ENCODE results near the gene KASH5. TPM values are rescaled to one million over a fixed set of nuclear protein-coding genes. Genes with fewer than 3 reads are reported as not detected.

The KASH5 gene
- total and polyA plus RNA-seq, 2 of the 4 experiments (the other 2 are of a cell fraction), result not detected

GRCh38 chr19:49357186-49357585, 30.9 kb upstream of the KASH5 start:
- H3K56ac ChIP-seq (ENCODE audit: extremely low read depth, insufficient read depth, low read length), result no peak overlapping the region
- H2AK5ac ChIP-seq (ENCODE audit: low read depth, low read length), result no peak overlapping the region
- TF ChIP-seq USF2 (IDR thresholded peaks at IDR 0.05; ENCODE audit: low read depth, low read length), result no peak
- no peak for TF ChIP-seq CHD1 (IDR thresholded peaks at IDR 0.05; ENCODE audit: low read depth, low read length)
- no peak for TF ChIP-seq BHLHE40 (IDR thresholded peaks at IDR 0.05; ENCODE audit: low read depth, low read length)
- TF ChIP-seq NFE2L2 (IDR thresholded peaks at IDR 0.05; ENCODE audit: low read depth, low read length), result no peak
- no peak for TF ChIP-seq CTCF (conservative IDR thresholded peaks at IDR 0.05; ENCODE audit: low read depth, low read length)
- no peak overlapping the region for H3K4me2 ChIP-seq (ENCODE audit: low read depth, low read length)
- H4K91ac ChIP-seq (ENCODE audit: insufficient read depth, low read depth, low read length), result no peak overlapping the region
- H3K27me3 ChIP-seq (ENCODE audit: control insufficient read depth, insufficient read depth, low read length), result no peaks in the 10 kb centered on the region
- H3K36me3 ChIP-seq (ENCODE audit: control insufficient read depth, insufficient read depth, low read length), result peaks cover 56% of the 10 kb centered on the region
- H3K27ac ChIP-seq (ENCODE audit: insufficient read depth, low read length), result no peak overlapping the region
- no peak overlapping the region for H3K9ac ChIP-seq (ENCODE audit: low read depth, low read length)
- POLR2A ChIA-PET (ENCODE audit: unreplicated experiment), result no interaction called here
- H3K23ac ChIP-seq (ENCODE audit: low read depth, low read length), result no peak overlapping the region
- H3K14ac ChIP-seq (replicated peaks; ENCODE audit: low read depth, low read length), result no peak overlapping the region
- H2BK120ac ChIP-seq (ENCODE audit: low read depth, low read length), result no peak overlapping the region
- peaks cover 6% of the 10 kb centered on the region; the same call in 1 of the 2 replicates for H4K20me1 ChIP-seq (ENCODE audit: insufficient read depth, low read length)
- no peak overlapping the region for H3K4ac ChIP-seq (ENCODE audit: low read depth, low read length)
- peaks cover 16% of the 10 kb centered on the region; the same call in 1 of the 2 replicates for H3K9me1 ChIP-seq (ENCODE audit: insufficient read depth, low read length)
- H4K8ac ChIP-seq (ENCODE audit: low read depth in 2 of 2, low read length in 2 of 2), result no peak overlapping the region
- ATAC-seq (ENCODE audit: low read depth), result no peak
- H2AFZ ChIP-seq (replicated peaks; ENCODE audit: low read length, poor library complexity), result no peak overlapping the region
- DNase-seq, result no peak
- peaks cover 22 to 70% of the 10 kb centered on the region in 2 experiments for H3K79me1 ChIP-seq (ENCODE audit: low read depth in 1 of 2, low read length in 2 of 2)
- peaks cover 4% of the 10 kb centered on the region; the same call in 1 of the 2 replicates for H3K4me1 ChIP-seq (ENCODE audit: control insufficient read depth, insufficient read depth, low read length)
- no peak overlapping the region for H4K5ac ChIP-seq (ENCODE audit: low read depth, low read length)
- H2BK15ac ChIP-seq (ENCODE audit: low read depth, low read length), result no peak overlapping the region
- H3K4me3 ChIP-seq (ENCODE audit: insufficient read depth, low read depth, low read length), result no peak overlapping the region
- intact Hi-C loops (cut with micrococcal nuclease) (no loop called here), in situ Hi-C loops (cut with MboI; ENCODE audit: low sequenced_read_pairs) (no loop called here), dilution Hi-C loops (cut with HindIII; ENCODE audit: low sequenced_read_pairs, unreplicated experiment) (no loop called here)
- H2BK20ac ChIP-seq (ENCODE audit: low read depth, low read length), result no peak overlapping the region
- WGBS, 2 experiments (ENCODE audit: extremely low coverage in 2 of 2, insufficient read length in 1 of 2), result 86% methylated on average over 2 of the region's 9 CpGs; no CpG with 5 or more reads in 1 of the 2 experiments
- CTCF ChIA-PET, result no interaction called here
- no peak overlapping the region for H2BK5ac ChIP-seq (ENCODE audit: low read depth, low read length, poor library complexity, severe bottlenecking)
- H2AK9ac ChIP-seq (replicated peaks; ENCODE audit: low read depth, low read length, poor library complexity), result no peak overlapping the region
- no peaks in the 10 kb centered on the region for H3K9me3 ChIP-seq (ENCODE audit: control insufficient read depth, insufficient read depth, low read length)
- no TSS peak for BruUV-seq (replicated peaks)
- H3K18ac ChIP-seq (ENCODE audit: low read depth, low read length), result no peak overlapping the region

Data from IMR-90 (cell line).